ENCODE measurements around the gene SBK2. TPM values are rescaled to one million over a fixed set of nuclear protein-coding genes. Genes with fewer than 3 reads are reported as not detected.

The SBK2 gene
- polyA plus RNA-seq, 1 donor from 2014 or later = not detected

- H3K9me2 ChIP-seq (ENCODE audit: insufficient read depth, low read length) = no peaks in the 10 kb centered on the region
- no peak overlapping the region for H3K9ac ChIP-seq (ENCODE audit: low read length)
- no peaks in the 10 kb centered on the region for H3K36me3 ChIP-seq (ENCODE audit: insufficient read depth, low read length)
- H3K4me3 ChIP-seq (ENCODE audit: low read length) = no peak overlapping the region
- H3K79me2 ChIP-seq (replicated peaks; ENCODE audit: insufficient read depth, low read length) = no peaks in the 10 kb centered on the region
- no peaks in the 10 kb centered on the region for H3F3A ChIP-seq (ENCODE audit: insufficient read depth, low read length, poor library complexity, severe bottlenecking)
- TF ChIP-seq POLR2AphosphoS5 (IDR thresholded peaks at IDR 0.05) (no peak), CTCF (IDR thresholded peaks at IDR 0.05; ENCODE audit: poor library complexity, severe bottlenecking) (no peak)
- H3K9me3 ChIP-seq (ENCODE audit: low read length) = no peaks in the 10 kb centered on the region
- H3K4me2 ChIP-seq (ENCODE audit: low read length) = no peak overlapping the region
- no peaks in the 10 kb centered on the region for H4K20me1 ChIP-seq (ENCODE audit: insufficient read depth)
- no peak overlapping the region for H2AFZ ChIP-seq (ENCODE audit: low read depth, low read length)
- H3K27me3 ChIP-seq (ENCODE audit: insufficient read depth, low read depth, low read length) = no peaks in the 10 kb centered on the region
- no peak overlapping the region for H3K27ac ChIP-seq (ENCODE audit: low read length)
Measured at GRCh38 chr19:55495646-55496349, 41.1 kb downstream of the SBK2 start.

GRCh38 chr19:55494172-55494761 is 42.7 kb downstream of the SBK2 start:
- H3K27ac ChIP-seq (ENCODE audit: low read length) = no peak overlapping the region
- H3K9ac ChIP-seq (ENCODE audit: low read length) = no peak overlapping the region

More at GRCh38 chr19:55494172-55494761, 42.7 kb downstream of the SBK2 start:
- no peak overlapping the region for H3K4me3 ChIP-seq (ENCODE audit: low read length)
- no peaks in the 10 kb centered on the region for H3F3A ChIP-seq (ENCODE audit: insufficient read depth, low read length, poor library complexity, severe bottlenecking)
- no peak overlapping the region for H3K4me2 ChIP-seq (ENCODE audit: low read length)
- no peaks in the 10 kb centered on the region for H4K20me1 ChIP-seq (ENCODE audit: insufficient read depth)
- H3K9me2 ChIP-seq (ENCODE audit: insufficient read depth, low read length) = no peaks in the 10 kb centered on the region
- no peaks in the 10 kb centered on the region for H3K9me3 ChIP-seq (ENCODE audit: low read length)
- no peak for TF ChIP-seq REST (IDR thresholded peaks at IDR 0.05; ENCODE audit: borderline replicate concordance)
- TF ChIP-seq EZH2 (IDR thresholded peaks at IDR 0.05; ENCODE audit: borderline replicate concordance, insufficient read depth, low read length, poor library complexity, severe bottlenecking) = no peak
- TF ChIP-seq RAD21 (conservative IDR thresholded peaks at IDR 0.05) = no peak
- TF ChIP-seq SMC3 (conservative IDR thresholded peaks at IDR 0.05; ENCODE audit: poor library complexity) = no peak
- TF ChIP-seq CTCF (IDR thresholded peaks at IDR 0.05; ENCODE audit: poor library complexity, severe bottlenecking) = no peak
- TF ChIP-seq POLR2AphosphoS5 (IDR thresholded peaks at IDR 0.05) = no peak
- no peak for TF ChIP-seq MXI1 (conservative IDR thresholded peaks at IDR 0.05; ENCODE audit: poor library complexity, severe bottlenecking)
- TF ChIP-seq EP300 (conservative IDR thresholded peaks at IDR 0.05; ENCODE audit: poor library complexity, severe bottlenecking) = no peak
- no peak for TF ChIP-seq TAF1 (IDR thresholded peaks at IDR 0.05; ENCODE audit: low read depth)
- H3K36me3 ChIP-seq (ENCODE audit: insufficient read depth, low read length) = no peaks in the 10 kb centered on the region
- no peak overlapping the region for H2AFZ ChIP-seq (ENCODE audit: low read depth, low read length)
- no peaks in the 10 kb centered on the region for H3K79me2 ChIP-seq (replicated peaks; ENCODE audit: insufficient read depth, low read length)
- H3K27me3 ChIP-seq (ENCODE audit: insufficient read depth, low read depth, low read length) = no peaks in the 10 kb centered on the region
